K562 treated with DMSO at 1 percent for 4 hours (cell line): ENCODE measurements around the gene TYW1B. TPM values are rescaled to one million over a fixed set of nuclear protein-coding genes. Genes with fewer than 3 reads are reported as not detected.

Experiments
- total RNA-seq: library from RNA; unstranded; fragments of 300-600 nt; gene quantifications from 2 replicates; pipeline ENCODE4 v1.2.3, GENCODE V29; 2022; ENCODE audit not compliant: insufficient read depth

Gene TYW1B, protein sequence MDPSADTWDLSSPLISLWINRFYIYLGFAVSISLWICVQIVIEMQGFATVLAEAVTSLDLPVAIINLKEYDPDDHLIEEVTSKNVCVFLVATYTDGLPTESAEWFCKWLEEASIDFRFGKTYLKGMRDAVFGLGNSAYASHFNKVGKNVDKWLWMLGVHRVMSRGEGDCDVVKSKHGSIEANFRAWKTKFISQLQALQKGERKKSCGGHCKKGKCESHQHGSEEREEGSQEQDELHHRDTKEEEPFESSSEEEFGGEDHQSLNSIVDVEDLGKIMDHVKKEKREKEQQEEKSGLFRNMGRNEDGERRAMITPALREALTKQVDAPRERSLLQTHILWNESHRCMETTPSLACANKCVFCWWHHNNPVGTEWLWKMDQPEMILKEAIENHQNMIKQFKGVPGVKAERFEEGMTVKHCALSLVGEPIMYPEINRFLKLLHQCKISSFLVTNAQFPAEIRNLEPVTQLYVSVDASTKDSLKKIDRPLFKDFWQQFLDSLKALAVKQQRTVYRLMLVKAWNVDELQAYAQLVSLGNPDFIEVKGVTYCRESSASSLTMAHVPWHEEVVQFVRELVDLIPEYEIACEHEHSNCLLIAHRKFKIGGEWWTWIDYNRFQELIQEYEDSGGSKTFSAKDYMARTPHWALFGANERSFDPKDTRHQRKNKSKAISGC
- total RNA-seq: 7.5 and 7.8 TPM in 2 replicates

DNA sequence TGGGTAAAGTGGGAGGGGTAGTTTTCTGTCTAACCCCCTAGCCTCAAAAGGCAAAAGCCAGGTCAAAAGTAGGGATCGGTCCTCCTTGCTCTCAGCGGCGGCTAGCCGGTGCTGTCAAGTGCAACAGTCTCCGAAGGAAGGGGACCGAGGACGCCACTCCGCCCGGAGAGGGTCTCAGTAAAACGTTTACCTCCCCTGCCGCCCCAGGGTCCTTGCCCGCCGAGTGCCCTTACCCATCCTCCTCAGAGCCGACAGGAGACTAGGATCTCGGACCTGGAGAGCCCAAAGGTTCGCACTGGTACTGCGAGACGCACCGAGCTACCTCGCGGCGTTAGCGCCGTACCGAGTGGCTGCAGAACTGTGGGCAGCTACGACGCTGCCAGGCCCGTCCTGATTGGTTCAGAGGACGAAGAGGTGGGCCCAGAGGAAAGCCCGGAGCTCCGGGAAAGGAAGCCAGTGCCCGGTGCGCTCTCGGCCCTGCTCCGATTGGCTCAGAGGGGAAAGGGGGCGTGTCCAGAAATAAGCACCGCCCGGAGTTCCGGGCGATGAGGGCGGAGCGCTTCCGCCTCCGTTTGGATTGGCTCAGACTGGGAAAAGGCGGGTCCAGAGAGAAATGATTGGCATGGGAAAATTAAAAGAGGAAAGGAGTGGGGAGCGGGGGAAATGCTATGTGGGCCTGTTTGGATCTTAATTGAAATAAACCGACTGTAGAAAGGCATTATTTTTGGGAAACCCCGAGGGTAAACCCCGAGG lies at the start of gene TYW1B:
TSS of gene TYW1B (minus strand) at position 362 of the 753 bp plus-strand sequence. CDS start at position 237, 125 bp downstream.

Other genes starting within 250 kb of the TYW1B start
- 59.6 and 81.1 TPM in 2 replicates for gene POM121, start 96.9 kb upstream of the TYW1B start, total RNA-seq
- not detected in 2 replicates for gene TRIM74, start 141.3 kb upstream of the TYW1B start, total RNA-seq
- gene SPDYE8, start 201.6 kb upstream of the TYW1B start, total RNA-seq: not detected in 2 replicates
- gene SPDYE11, start 229.7 kb upstream of the TYW1B start, total RNA-seq: not detected in 2 replicates